NCI-H2227 treated with DMSO at 0.1 percent for 48 hours (cell line): ENCODE data around the gene ACTR5.
A peak's percentile ranks its signal among the peaks of the same experiment; 100 is the strongest.
"Not testable (repeated sequence)": the region's sequence is repeated elsewhere in the genome, so short reads cannot be mapped to it uniquely, and the experiment has no call there.

Experiments
- DNase-seq: peaks from one replicate; lab custom pipeline; 2025; lab: John Stamatoyannopoulos, UW

Gene ACTR5

DNA sequence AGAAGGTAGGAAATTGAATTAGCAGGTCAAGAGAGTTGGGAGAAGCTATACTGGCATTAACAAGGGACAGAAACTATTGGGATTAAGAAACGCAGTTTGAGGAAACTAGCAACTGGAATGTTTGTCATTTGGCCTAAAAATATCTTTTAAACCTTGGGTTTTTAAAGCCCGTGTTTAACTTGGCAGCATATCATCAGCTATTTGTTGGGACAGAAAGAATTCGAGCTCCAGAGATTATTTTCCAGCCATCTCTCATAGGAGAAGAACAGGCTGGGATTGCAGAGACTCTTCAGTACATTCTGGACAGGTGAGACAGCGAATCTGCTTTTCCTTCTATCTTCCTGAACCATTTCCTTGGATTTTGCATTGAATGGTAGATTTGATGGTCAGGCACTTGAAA, 17.8 kb downstream of the ACTR5 start:
- DNase-seq: no peak

DNA sequence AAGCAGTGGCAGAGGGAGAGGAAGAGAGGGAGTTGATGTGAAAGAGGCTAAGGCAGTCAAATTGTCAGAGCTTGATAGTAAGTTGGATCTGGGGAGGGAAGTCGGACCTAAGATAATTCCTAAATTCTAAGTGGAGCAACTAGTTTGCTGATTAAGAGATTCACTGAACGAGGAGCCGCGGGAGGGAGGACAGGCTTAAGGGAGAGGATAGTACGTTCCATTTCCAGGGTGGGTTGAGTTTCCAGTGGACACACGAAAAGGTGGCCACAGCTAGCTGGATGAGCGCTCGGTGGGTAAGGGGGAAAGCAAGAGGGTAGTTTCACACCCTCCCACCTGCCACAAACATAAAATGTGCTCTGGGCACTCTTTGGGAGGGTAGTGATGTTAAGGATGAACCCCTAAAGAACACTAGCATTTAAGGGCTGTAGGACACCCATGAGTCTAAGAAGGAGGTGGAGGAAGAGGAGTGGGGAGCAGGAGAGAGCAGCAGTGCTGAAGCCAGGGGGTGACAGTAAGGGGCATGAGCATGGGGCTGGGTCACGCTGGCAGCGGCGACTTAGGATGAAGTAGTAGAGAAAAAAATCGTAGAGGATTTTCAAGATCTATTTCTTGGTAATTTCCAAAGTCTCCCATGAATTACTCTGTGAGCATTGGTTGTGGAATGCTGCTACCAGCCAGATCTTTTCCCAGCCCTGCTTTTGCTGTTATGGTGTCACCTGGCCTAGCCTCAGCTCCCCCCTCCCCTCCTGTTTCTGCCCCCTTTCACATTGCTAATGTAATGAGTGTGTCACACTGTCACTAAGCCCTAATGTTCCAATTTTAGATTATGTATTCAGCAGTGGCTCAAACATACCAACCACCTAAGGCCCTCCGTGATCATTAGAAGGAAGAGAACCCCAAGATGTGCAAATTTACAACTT, 21.4 kb downstream of the ACTR5 start:
- no peak for DNase-seq

DNA sequence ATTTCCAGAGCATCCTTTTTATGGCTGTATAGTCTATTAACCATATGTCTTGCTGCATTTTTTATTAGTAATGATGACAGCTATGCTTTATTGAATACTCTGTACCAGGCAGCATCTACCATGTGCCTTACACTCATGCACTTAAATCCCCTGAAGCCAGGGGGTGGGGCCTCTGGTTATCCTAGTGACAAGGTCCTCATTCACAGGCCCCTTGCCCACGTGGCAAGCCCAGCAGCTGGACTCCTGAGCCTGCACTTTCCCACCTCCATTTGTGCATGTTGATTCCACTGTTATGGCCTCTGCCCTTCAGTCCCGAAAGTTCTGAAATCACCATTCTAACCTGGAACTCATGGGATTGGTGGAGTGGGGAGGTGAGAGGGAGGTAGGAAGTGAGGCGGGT, 22.3 kb downstream of the ACTR5 start:
- DNase-seq: no peak

DNA sequence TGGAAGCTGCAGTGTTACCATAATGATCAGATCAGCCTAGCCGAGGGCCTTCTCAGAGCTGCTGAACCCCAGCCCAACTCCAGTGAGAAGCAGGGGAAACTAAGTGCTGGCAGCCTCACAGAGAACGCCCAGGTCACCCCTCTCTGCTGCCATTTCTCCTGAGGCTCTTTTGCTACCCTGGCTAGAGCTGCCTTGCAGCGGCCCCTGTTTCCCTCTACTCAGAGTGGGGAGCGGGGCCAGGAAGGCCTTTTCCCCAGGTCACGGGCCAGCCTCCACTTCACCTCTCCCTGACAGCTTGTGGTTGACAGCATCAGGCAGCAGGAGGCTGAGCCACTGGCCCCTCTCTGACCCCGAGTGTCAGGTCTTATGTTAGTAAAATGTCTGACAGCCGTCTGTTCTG, 22.7 kb downstream of the ACTR5 start:
- DNase-seq: no peak

DNA sequence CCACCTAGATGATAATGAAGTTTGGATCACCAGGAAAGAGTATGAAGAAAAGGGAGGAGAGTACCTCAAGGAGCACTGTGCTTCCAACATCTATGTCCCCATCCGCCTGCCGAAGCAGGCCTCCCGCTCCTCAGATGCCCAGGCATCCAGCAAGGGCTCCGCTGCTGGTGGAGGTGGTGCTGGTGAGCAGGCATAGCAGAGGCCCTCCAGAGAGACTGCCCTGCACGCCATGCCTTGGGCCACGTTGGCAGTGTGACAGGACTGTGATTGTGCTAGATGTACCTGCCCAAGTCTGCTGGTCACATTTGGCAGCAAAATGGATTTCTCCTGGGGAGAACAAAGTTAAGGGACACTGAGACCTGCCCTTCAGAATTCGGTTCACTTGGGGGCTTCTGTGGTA, 23.4 kb downstream of the ACTR5 start:
- DNase-seq: no peak

DNA sequence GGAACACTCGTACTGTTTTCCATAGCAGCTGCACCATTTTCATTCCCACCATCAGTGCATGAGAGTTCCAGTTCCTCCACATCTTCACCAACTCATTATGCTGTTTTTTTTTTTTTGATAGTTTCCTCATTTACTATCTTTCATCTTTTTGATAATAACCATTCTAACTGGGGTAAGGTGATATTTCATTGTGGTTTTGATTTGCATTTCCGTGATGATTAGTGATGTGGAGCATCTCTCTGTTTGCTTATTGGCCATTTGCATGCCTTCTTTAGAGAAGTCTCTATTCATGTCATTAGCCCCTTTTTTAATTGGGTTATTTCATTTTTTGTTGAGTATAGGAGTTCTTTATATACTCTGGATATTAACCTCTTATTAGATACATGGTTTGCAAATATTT, 25.9 kb downstream of the ACTR5 start:
- no peak for DNase-seq

DNA sequence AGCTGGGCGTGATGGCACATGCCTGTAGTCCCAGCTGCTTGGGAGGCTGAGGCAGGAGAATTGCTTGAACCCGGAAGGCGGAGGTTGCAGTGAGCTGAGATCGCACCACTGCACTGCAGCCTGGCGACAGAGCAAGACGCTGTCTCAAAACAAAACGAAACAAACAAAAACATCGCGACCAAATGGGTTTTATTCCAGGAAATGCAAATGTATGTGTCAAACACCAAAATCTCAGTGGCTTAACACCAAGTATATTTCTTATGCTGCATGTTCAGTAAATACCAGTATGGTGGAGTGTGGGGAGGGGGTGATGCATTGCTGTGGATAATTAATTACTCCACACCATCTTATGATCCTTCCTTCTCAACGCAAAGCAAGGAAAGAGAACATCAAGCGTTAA, 28.1 kb downstream of the ACTR5 start:
- DNase-seq: no peak

DNA sequence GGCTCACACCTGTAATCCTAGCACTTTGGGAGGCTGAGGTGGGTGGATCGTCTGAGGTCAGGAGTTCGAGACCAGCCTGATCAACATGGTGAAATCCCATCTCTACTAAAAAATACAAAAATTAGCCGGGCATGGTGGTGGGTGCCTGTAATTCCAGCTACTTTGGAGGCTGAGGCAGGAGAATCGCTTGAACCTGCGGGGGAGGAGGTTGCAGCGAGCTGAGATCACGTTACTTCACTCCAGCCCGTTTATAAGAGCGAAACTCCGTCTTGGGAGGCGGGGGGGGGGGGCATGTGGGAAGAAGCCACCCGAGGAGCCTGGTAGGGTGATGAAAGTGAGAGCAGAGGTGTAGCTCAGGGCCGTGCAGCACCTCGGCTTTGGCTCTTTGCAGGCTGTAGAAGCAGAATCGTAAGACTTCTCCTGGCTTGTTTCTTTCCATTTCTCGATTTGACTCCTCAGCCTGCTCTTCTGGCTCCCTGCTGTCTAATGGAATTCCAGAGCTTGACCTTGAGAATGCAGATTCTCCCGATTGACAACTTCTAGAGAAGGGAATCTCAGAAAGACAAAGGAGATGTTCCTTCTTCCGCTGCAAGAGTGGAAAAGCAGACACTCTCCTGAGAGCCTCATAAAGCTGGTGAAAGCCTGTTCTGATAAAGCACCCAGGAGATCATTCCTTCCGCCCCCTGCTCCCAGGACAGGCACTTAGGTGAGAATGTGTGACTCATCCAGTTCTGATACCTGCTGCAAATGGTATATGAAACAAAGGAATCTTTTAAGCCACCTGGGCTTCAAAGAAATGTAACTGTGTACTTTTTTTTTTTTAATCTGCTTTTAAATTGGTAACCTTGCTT, 31.2 kb downstream of the ACTR5 start:
- DNase-seq: peak; percentile 29

DNA sequence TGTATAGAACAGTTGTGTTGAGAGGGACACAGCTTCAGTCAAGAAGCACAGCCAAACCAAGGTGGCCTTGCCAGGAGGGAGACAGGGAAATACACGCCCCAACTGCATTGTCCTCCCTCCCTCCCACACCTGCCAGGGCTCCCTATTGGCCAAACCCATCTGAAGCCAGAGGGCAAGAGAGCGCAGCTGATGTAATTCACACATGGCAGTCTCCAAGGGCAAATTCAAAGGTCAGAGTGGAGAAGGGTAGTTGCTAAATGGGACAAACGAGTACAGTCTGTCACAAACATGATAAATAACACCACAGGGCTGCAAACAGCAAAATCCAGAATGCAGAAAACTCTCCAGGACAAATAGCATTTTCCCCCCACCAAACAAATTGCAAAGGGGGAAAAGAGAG, 34.0 kb downstream of the ACTR5 start:
- no peak for DNase-seq

DNA sequence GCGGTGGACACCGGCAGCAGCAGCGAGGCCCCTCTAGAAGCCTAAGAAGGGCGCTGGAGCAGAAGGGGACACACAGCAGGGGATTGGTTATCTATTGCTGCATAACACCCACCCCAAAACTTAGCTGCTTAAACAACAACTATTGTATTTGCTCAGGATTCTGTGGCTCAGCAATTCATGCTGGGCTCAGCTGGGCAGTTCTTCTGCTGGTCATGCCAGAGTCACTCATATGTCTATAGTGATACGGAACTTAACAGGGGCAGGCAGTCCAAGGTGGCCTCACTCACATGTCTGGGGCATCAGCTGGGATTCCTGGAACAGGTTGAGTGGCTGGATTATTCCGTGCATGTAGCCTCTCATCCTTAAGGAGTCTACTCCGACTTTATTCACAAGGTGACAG, 39.6 kb downstream of the ACTR5 start:
- DNase-seq: no peak

DNA sequence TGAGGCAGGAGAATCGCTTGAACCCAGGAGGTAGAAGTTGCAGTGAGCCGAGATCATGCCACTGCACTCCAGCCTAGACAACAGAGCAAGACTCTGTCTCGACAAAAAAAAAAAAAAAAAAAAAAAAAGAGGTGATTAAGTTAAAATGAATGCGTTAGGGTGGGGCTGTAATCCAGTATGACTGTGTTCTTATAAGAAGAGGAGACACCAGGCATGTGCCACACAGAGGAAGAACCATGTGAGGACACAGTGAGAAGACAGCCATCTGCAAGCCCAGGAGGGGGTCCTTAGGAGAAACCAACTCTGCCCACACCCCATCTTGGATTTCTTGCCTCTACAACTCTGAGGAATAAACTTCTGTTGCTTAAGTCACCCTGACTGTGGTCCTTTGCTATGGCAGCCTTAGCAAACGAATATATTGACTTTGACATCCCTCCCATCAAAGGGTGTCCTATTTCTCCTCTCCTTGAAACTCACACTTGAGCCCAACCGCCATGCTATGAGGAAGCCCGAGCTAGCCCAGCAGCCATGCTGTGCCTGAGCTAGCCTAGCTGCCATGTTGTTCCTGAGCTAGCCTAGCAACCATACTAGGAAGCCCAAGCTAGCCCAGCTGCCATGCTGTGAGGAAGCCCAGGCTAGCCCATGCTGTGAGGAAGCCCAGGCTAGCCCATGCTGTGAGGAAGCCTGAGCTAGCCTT, 41.4 kb downstream of the ACTR5 start:
- no peak for DNase-seq

DNA sequence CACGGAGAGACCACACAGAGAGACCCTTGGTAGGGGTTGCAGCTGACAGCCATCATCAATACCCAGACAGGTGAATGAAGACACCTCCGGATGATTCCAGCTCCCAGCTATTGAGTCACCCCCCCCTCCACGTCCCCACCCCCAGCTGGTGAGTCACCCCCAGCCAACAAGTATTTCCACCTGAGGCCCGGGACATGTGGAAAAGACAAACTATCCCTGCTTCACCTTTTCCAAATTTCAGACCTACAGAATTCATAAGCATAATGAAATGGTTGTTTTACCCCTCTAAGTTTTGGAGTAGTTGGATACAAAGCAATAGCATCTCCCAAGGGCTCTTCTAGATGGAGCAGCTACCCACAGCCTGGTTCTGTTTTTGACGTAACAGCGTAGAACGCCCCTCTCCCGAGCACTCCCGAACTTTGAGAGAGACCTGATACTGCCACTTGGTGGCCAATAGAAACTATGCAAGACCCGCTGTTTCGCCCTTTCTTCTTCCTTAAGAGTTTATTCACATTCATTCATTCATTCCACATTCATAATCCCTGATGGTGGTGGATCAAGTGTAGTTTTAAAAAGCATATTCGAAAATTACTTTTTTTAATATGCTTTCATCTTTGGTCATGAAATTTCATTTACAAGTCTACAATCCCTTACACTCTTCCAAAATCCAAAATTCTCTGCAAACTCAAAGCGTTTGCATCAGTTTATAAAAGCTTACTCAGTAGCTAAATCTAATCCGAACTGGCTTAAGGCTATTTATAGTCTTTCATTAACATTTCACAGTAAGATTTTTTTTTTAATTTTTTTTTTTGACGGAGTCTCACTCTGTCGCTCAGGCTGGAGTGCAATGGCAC, 42.2 kb downstream of the ACTR5 start:
- peak; percentile 76 for DNase-seq

DNA sequence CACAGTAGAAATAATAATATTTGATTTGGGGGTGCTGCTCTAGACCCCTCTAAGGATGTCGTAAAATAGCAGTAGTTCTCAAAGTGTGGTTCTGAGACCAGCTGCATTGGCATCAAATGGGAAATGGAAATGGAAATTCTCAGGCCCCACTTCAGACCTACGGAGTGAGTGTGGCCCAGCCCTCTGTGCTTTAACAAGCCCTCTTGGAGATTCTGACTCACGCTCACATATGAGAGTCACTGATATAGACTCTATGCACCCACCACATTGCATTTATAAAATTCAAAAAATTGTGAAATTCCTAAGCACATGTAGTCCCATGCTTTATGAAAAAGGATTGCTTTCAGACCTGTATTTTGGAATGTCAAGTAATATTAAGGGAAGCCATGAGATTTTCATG, 43.0 kb downstream of the ACTR5 start:
- DNase-seq: no peak

DNA sequence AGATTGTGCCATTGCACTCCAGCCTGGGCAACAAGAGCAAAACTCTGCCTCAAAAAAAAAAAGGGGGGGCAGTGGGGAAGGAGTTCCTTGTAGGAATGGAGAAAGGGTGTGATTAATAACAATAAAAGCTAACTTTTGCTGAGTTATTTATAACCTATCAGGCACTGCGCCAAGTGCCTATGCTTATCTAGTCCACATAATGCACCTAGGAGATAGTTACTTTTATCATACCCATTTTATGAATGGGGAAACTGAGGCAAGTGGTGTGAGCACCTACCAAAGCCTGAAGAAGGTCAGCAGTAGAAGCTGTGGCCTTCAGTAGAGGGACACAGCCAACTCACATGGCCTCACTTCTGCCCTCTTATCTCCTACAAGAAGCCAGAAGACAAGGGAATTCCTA, 43.7 kb downstream of the ACTR5 start:
- no peak for DNase-seq

DNA sequence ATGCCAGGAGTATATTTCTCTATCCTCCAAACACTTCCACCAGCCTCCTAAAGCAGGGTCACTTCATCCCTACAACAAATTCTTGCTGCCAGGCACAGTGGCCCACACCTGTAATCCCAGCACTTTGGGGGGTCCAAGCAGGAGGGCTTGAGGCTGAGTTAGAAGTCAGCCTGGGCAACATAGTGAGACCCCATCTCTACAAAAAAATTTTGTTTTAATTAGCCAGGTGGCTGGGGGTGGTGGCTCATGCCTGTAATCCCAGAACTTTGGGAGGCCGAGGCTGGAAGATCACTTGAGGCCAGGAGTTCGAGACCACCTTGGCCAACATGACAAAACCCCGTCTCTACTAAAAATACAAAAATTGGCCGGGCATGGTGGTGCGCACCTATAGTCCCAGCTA, 45.8 kb downstream of the ACTR5 start:
- DNase-seq: not testable (repeated sequence)

DNA sequence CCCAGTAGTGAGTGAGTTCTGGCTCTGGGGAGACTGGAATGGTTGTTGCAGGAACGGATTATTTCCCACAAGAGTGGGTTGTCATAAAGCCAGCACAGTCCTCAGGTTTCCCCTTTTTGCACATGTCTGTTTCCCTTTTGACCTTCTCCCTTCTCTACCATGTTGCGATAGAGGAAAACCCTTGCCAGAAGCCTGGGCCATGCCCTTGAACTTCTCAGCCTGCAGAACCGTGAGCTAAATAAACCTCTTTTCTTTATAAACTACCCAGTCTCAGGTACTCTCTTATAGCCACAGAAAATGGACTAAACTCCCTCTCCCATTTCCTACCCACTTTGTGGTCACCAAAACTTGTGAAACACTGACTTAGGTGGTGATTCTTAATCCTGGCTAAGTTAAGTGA, 50.0 kb downstream of the ACTR5 start:
- DNase-seq: no peak

DNA sequence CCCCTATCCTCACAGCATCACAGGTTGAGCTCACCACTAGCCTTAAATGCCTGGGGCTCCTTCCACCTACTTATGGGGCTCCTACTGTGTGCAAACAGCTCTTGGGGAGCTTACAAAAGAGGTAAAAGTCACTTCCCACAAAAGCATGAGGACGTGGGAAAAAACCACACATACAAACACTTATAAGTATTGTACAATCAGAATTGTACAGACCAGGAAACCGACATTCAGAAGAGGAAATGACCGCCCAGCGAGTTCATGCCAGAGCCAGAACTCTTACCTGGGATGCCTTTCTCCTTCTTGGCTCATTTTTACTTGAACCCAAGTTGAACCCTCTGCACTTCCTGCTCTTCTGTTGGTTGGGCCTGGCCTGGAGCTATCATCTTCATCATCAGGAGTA, 50.9 kb downstream of the ACTR5 start:
- DNase-seq: no peak

DNA sequence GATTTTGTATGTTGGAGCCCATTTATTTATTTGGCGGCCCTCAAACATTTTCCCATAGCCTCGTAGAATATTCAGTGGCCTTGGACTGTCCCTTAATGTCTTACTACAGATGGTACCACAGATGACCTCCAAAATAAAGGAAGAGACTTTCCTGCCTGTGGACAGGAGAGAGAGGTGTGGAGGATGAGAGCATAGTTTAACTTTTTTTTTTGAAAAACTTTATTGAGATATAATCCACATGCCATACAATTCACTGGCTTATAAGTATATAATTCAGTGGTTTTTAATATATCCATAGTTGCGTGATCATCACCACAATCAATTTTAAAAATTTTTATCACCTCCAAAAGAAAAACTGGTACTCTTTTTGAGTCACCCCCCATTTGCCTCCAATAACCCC, 52.6 kb downstream of the ACTR5 start:
- DNase-seq: no peak

DNA sequence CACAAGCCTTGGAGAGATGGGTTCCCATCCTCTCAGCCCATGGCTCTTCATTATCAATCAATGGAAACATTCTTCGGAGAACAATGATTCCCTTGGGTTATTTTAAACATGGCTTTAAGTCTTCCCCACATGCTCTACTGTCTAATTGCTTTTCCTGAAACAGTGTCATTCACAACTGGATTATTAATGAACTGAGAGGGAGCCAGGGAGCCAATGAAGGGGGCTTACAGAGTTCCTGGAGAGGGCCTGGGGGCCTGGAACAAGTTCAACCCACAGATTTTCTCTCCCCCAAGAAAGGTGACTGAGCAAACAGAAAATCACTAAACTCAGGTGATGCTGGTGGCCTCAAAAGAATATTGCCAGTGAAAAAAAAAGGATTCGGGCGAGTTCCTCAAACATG, 56.0 kb downstream of the ACTR5 start:
- DNase-seq: no peak

DNA sequence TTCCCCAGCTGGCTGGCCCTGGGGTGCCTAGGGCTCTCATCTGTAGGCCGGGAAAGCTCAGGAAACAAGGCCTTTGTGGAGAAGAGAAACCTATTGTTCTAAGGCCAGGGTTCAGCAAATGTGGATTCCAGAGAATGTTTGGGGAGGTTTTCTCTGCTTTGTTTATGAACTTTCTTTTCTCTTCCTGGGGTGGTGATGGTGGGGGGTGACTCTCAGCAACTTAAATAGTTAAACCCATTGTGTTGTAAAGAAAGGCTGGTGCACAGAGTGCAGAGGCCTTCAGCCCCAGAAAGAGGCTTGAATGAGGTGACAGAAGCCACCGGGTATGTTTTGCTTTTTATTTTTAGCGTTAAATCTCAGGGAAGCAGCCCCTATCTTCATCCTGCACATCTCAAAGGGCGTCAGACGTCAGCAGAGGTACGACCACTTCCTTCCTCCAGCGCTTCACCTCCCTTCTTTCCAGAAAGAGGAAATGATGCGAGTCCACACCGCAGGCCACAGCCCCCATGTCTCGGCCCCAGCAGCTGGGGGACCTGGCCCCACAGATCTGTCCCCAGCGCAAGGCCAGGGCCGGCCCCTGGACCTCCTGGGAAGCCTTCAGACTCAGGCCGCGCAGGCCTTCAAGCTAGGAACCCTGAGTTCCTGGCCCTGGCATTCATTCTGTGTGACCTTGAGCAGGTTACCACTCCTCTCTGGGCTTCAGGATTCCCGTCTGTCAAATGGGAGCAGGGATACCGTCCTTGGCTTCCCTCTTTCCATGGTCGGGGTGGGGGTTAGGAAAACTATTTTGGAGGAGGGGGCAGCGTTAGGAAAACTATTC, 56.6 kb downstream of the ACTR5 start:
- no peak for DNase-seq

DNA sequence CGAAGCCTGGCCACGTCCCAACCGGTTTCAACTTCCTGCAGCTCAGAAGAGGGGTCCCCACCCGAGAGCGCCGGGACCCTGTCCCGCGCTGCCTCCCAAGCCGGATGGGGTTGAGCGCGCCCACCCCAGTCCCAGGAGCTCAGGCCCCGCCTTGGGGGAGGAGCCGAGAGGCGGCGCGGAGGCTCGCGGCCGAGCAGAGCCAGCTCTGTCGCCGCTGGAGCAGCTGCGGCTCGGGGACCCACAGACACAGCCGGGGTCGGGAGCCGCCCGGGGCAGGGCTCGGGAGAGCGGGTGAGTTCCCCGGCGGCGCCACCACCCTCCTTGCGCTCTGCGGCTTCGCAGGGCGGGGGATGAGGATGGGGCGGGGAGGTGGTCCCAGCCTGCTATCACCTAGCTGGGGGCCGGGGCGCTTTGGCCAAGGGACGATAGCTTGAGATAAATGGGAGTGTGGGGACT, 57.3 kb downstream of the ACTR5 start, which contains the start of gene PPP1R16B:
TSS of gene PPP1R16B (plus strand) at position 196 of the 456 bp plus-strand sequence. CDS start 30,229 bp downstream, outside the sequence.
- peak; percentile 21 for DNase-seq
